ENCODE results near the gene CACNA1F. TPM values are rescaled to one million over a fixed set of nuclear protein-coding genes. Genes with fewer than 3 reads are reported as not detected.

The CACNA1F gene
- total and polyA plus RNA-seq, 4 donors: under 0.01 to 0.21 (median 0.11) TPM

DNA sequence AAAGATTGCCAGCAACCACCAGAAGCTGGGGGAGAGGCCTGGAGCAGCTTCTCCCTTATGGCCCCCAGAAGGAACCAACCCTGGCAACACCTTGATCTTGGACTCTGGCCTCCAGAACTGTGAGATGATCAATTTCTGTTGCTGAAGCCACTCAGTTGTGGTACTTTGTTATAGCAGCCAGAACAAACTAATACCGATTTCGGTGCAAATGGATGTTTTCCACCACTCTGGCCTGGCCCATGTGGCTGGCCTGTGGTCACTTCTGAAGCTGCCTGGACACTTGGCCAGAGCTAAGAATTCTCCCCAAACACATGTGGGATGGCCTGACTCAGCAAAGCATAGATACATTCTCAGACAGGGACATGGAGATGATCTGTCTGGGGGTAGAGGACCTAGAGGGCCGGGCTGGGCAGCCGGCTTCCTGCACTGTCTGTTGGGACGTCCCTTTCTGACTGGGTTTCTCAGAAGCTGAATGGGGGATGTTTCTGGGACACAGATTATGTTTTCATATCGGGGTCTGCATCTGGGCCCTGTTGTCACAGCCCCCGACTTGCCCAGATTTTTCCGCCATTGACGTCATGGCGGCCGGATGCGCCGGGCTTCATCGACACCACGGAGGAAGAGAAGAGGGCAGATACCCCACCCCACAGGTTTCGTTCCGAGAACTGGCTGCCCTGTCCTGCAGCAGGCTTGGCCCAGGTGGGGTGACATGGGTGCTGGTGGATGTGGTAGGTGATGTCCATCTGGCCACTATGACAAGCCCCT is 27.3 kb upstream of the CACNA1F start:
- Histone ChIP-seq H3K9me3 (ENCODE audit: control insufficient read depth, insufficient read depth, low read length) (no peaks in the 10 kb centered on the region), H3K27ac (ENCODE audit: low read depth, low read length) (no peak overlapping the region), H3K4me3 (ENCODE audit: low read depth, low read length) (no peak overlapping the region), H3K27me3 (ENCODE audit: control insufficient read depth, insufficient read depth, low read length) (no peaks in the 10 kb centered on the region), H3K4me1 (ENCODE audit: control insufficient read depth, insufficient read depth, low read length) (no peaks in the 10 kb centered on the region), H3K36me3 (ENCODE audit: control insufficient read depth, insufficient read depth, low read length) (no peaks in the 10 kb centered on the region)
- DNase-seq (ENCODE audit: low read depth in 4 of 6, low spot score in 6 of 6): no peak
- 96% methylated on average over 16 of the region's 17 CpGs for WGBS (ENCODE audit: insufficient coverage)

DNA sequence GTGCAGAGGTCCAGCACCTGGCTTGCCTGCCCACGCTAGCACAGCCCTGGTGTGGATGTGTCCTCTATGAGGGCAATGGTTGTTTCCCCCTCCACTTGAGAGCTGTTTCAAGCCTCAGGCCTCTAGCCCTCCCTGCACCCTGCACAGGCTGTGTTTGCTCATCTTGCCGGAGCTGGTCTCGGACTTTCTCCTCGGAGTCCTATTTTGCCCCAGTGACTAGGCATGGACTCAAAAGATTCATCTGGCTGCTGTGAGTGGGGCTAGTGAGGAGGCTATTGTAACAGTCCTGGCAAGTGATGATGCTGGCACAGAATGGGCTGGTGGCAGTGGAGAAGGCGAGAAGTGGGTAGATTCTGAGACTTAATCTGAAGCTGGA is 25.6 kb upstream of the CACNA1F start:
- Histone ChIP-seq H3K4me1 (ENCODE audit: control insufficient read depth, insufficient read depth, low read length) (no peaks in the 10 kb centered on the region), H3K27me3 (ENCODE audit: control insufficient read depth, insufficient read depth, low read length) (no peaks in the 10 kb centered on the region), H3K4me3 (ENCODE audit: low read depth, low read length) (no peak overlapping the region), H3K36me3 (ENCODE audit: control insufficient read depth, insufficient read depth, low read length) (no peaks in the 10 kb centered on the region), H3K27ac (ENCODE audit: low read depth, low read length) (no peak overlapping the region), H3K9me3 (ENCODE audit: control insufficient read depth, insufficient read depth, low read length) (no peaks in the 10 kb centered on the region)
- no peak for DNase-seq (ENCODE audit: low read depth in 4 of 6, low spot score in 6 of 6)
- WGBS (ENCODE audit: insufficient coverage): 87% methylated on average over 5 of the region's 5 CpGs

DNA sequence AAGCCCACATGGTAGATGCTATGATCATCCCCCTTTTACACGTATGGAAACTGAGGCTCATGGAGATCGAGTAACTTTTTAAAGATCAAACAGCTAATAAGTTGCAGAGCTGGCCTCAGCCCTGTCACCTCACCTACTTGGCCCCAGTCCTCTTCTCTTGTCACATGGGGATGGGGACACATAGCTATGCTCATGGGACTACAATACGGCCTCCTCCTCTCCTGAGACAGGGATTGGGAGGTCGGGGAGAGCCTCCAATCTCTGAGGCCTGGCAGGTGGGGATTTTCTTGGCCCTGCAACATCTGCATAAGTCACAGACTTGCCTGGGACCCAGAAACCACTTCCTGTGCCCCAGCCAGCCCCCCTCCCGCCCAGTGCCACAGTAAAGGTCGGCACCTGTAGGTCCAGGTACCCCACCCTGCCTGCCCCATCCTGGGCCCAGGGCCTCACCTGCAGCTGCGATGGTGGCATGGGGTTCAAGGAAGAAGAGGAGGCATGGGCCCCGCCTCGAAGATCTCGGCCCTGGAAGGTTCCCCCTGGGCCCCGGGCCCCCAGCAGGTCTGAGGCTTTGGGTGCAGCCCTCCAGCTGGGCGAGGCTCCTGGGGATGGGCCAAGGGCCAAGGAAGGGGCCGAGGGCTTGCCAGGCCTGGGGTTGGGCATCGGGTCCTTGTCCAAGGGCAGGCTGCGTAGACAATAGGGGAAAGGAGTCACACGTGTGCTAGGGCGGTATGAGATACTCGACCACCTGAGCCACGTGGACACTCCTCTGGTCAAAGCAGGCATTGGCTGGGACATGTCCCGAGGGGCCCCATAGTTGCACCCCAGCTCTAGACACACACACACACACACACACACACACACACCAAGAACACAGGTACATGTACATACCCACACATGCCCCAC is 25.0 kb upstream of the CACNA1F start:
- Histone ChIP-seq H3K27me3 (ENCODE audit: control insufficient read depth, insufficient read depth, low read length) (no peaks in the 10 kb centered on the region), H3K4me3 (ENCODE audit: low read depth, low read length) (no peak overlapping the region), H3K4me1 (ENCODE audit: control insufficient read depth, insufficient read depth, low read length) (no peaks in the 10 kb centered on the region), H3K9me3 (ENCODE audit: control insufficient read depth, insufficient read depth, low read length) (no peaks in the 10 kb centered on the region), H3K36me3 (ENCODE audit: control insufficient read depth, insufficient read depth, low read length) (no peaks in the 10 kb centered on the region), H3K27ac (ENCODE audit: low read depth, low read length) (no peak overlapping the region)
- DNase-seq (ENCODE audit: low read depth in 4 of 6, low spot score in 6 of 6): no peak
- 82% methylated on average over 18 of the region's 20 CpGs for WGBS (ENCODE audit: insufficient coverage)

DNA sequence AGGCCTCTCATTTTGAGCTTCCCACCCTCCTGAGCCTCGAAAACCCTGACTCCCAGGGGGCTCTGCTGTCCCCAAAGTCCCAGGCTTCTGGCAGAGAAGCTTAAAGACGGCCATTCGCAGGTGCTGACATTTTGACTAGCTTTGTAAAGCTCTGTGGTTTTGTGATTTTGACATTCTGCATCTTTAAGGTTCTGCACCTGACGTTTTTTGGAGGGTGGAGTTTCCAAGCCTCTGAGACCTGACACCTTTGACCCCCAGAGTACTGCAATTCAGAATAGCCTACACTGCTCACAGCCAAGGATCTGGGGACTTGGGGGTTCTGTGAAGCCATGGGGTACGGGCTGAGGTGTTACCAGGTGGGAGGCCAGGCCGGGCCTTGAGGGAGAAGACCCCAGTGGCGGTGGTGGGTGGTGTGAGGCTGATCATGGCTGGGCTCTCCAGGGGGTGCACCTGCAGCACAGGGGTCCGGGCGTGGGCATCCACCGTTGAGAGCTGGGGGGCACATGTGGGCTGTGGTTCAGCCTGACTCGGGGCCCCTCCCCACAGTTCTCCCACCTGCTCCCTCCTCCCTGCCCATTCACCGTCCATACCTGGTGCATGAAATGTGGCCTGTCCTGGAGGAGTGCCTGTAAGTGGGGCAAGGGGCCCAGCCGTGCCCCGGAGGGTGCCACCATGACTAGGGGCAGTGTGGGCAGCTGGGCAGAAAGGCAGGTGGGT is 24.1 kb upstream of the CACNA1F start:
- 82% methylated on average over 9 of the region's 14 CpGs for WGBS (ENCODE audit: insufficient coverage)
- no peaks in the 10 kb centered on the region for H3K27me3 ChIP-seq (ENCODE audit: control insufficient read depth, insufficient read depth, low read length)
- no peaks in the 10 kb centered on the region for H3K36me3 ChIP-seq (ENCODE audit: control insufficient read depth, insufficient read depth, low read length)
- DNase-seq (ENCODE audit: low read depth in 4 of 6, low spot score in 6 of 6): no peak
- H3K4me3 ChIP-seq (ENCODE audit: low read depth, low read length): no peak overlapping the region
- H3K4me1 ChIP-seq (ENCODE audit: control insufficient read depth, insufficient read depth, low read length): no peaks in the 10 kb centered on the region
- H3K9me3 ChIP-seq (ENCODE audit: control insufficient read depth, insufficient read depth, low read length): no peaks in the 10 kb centered on the region
- no peak overlapping the region for H3K27ac ChIP-seq (ENCODE audit: low read depth, low read length)

DNA sequence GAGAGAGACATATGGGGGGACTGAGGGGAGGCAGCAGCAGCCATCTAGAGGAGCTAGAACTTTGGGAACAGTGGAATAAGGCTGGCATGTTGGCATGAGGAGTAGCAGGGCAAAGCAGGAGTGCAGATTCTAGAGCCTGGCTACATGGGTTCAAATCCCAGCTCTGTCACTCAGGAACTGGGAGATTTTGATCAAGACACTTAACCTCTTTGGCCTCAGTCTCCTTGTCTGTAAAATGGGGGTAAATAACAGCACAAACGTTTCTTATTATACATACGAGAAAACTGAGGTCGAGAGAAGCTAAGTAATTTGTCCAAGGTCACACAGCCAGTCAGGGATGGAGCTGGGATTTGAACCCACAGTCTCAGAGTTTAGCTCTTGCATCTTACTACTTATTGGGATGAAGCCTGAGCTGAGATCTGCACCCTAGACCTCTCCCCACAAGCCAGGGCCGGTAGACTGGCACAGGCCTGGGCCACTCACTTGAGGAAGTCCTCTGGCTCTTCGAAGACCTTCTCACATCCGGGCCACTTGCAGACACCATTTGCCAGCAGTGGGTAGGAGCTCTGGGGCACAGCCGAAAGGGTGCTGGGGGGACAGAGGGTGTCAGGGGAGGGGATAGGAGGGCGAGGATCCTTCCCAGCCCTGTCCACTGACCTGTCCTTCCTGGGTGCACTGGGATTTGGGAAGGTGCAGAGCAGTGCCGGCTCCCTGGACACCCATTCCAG is 23.3 kb upstream of the CACNA1F start:
- WGBS (ENCODE audit: insufficient coverage): 85% methylated on average over 7 of the region's 9 CpGs

DNA sequence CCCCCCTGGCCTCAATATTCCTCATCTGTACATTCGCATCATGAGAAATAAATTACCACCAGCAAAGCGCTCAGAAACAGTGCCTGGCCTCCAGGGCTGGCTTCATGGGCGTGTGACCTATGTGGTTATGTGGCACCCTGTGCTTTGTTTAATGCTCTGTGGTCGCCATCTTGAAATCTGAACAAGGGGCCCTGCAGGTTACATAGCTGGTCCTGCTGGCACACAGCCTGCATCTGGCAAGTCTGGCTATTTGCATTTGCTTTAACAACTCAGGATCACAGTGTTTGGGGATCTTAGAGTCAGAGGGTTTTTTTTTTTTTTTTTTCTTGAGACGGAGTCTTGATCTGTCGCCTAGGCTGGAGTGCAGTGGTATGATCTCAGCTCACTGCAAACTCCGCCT is 21.5 kb upstream of the CACNA1F start:
- Histone ChIP-seq H3K27me3 (ENCODE audit: control insufficient read depth, insufficient read depth, low read length) (no peaks in the 10 kb centered on the region), H3K4me3 (ENCODE audit: low read depth, low read length) (no peak overlapping the region), H3K36me3 (ENCODE audit: control insufficient read depth, insufficient read depth, low read length) (peaks cover 17% of the 10 kb centered on the region), H3K27ac (ENCODE audit: low read depth, low read length) (no peak overlapping the region), H3K9me3 (ENCODE audit: control insufficient read depth, insufficient read depth, low read length) (no peaks in the 10 kb centered on the region), H3K4me1 (ENCODE audit: control insufficient read depth, insufficient read depth, low read length) (no peaks in the 10 kb centered on the region)
- no peak for DNase-seq (ENCODE audit: low read depth in 4 of 6, low spot score in 6 of 6)
- WGBS (ENCODE audit: insufficient coverage): 85% methylated on average over 6 of the region's 7 CpGs

More for the DNA sequence above, 23.3 kb upstream of the CACNA1F start:
- H3K27me3 ChIP-seq (ENCODE audit: control insufficient read depth, insufficient read depth, low read length): no peaks in the 10 kb centered on the region
- no peaks in the 10 kb centered on the region for H3K4me1 ChIP-seq (ENCODE audit: control insufficient read depth, insufficient read depth, low read length)
- no peak overlapping the region for H3K4me3 ChIP-seq (ENCODE audit: low read depth, low read length)
- no peak for DNase-seq (ENCODE audit: low read depth in 4 of 6, low spot score in 6 of 6)
- H3K9me3 ChIP-seq (ENCODE audit: control insufficient read depth, insufficient read depth, low read length): no peaks in the 10 kb centered on the region
- H3K27ac ChIP-seq (ENCODE audit: low read depth, low read length): no peak overlapping the region
- H3K36me3 ChIP-seq (ENCODE audit: control insufficient read depth, insufficient read depth, low read length): no peaks in the 10 kb centered on the region

DNA sequence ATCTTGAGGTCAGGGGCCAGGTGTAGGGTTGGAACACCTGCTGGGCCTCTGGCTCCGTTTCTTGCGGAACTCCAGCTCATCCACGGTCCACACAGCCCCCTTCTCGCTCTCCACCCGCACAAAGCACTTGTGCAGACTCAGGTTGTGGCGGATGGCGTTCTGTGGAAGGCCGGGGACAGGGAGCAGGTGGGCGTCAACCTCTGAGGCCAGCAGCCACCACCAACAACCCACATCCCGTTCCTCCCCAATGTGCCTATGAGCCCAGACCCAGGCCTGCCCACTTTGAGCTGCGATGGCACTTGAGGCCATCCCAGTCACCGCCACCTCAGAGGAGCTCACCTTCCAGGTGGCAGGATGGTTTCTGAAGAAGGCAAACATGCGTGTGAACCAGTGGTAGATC is 18.2 kb upstream of the CACNA1F start:
- DNase-seq (ENCODE audit: low read depth in 4 of 6, low spot score in 6 of 6): no peak
- H3K4me3 ChIP-seq (ENCODE audit: low read depth, low read length): no peak overlapping the region
- no peak overlapping the region for H3K27ac ChIP-seq (ENCODE audit: low read depth, low read length)
- H3K27me3 ChIP-seq (ENCODE audit: control insufficient read depth, insufficient read depth, low read length): no peaks in the 10 kb centered on the region
- 82% methylated on average over 13 of the region's 13 CpGs for WGBS (ENCODE audit: insufficient coverage)
- peaks cover 48% of the 10 kb centered on the region for H3K36me3 ChIP-seq (ENCODE audit: control insufficient read depth, insufficient read depth, low read length)
- H3K9me3 ChIP-seq (ENCODE audit: control insufficient read depth, insufficient read depth, low read length): no peaks in the 10 kb centered on the region
- H3K4me1 ChIP-seq (ENCODE audit: control insufficient read depth, insufficient read depth, low read length): no peaks in the 10 kb centered on the region

DNA sequence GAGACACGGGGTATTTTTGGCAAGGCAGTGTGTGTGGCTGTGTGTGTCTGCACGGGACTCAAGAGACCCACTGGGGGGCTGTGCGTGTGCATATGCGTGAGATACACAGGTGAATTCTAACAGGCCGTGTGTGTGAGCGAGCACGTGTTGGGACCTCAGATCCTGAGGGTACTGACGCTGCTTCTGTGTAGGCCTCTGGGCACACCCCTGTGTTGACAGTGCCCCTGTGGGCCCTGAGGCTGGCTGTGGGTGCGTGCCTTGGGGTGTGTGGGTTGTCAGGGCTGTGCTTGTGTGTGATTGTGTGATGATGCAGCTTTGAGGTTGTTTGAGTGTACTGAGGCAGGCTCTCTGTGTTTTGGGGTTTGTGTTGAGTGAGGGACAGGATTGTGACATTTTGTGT is 17.4 kb upstream of the CACNA1F start:
- Histone ChIP-seq H3K36me3 (ENCODE audit: control insufficient read depth, insufficient read depth, low read length) (peaks cover 53% of the 10 kb centered on the region), H3K4me3 (ENCODE audit: low read depth, low read length) (no peak overlapping the region), H3K27me3 (ENCODE audit: control insufficient read depth, insufficient read depth, low read length) (no peaks in the 10 kb centered on the region), H3K27ac (ENCODE audit: low read depth, low read length) (no peak overlapping the region), H3K9me3 (ENCODE audit: control insufficient read depth, insufficient read depth, low read length) (no peaks in the 10 kb centered on the region), H3K4me1 (ENCODE audit: control insufficient read depth, insufficient read depth, low read length) (no peaks in the 10 kb centered on the region)
- 87% methylated on average over 9 of the region's 9 CpGs for WGBS (ENCODE audit: insufficient coverage)
- no peak for DNase-seq (ENCODE audit: low read depth in 4 of 6, low spot score in 6 of 6)

DNA sequence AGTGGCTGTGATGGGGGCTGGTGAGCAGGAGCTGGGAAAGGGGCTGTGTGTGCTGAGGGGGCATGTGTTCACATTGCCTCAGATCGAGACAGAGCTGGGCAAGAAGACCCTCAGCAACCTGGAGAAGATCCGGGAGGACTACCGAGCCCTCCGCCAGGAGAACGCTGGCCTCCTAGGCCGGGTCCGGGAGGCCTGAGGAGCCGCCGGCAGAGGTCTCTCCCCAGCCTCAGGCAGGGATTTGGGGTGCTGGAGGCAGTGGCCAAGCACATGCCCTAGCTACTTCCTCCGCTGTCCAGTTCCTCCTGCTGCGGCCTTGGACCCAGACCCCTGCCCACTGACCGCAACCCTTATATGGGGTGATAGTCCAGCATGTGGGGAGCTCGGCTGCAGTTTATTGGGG is 16.9 kb upstream of the CACNA1F start:
- Histone ChIP-seq H3K27ac (ENCODE audit: low read depth, low read length) (no peak overlapping the region), H3K36me3 (ENCODE audit: control insufficient read depth, insufficient read depth, low read length) (peaks cover 54% of the 10 kb centered on the region), H3K4me1 (ENCODE audit: control insufficient read depth, insufficient read depth, low read length) (no peaks in the 10 kb centered on the region), H3K9me3 (ENCODE audit: control insufficient read depth, insufficient read depth, low read length) (no peaks in the 10 kb centered on the region), H3K4me3 (ENCODE audit: low read depth, low read length) (no peak overlapping the region), H3K27me3 (ENCODE audit: control insufficient read depth, insufficient read depth, low read length) (no peaks in the 10 kb centered on the region)
- no peak for DNase-seq (ENCODE audit: low read depth in 4 of 6, low spot score in 6 of 6)
- 86% methylated on average over 13 of the region's 13 CpGs for WGBS (ENCODE audit: insufficient coverage)

All from spinal cord (tissue), 10 donors.